ENCODE data around the gene SELE. TPM values are rescaled to one million over a fixed set of nuclear protein-coding genes. Genes with fewer than 3 reads are reported as not detected.

SELE gene
- total and polyA plus RNA-seq, 9 donors, result 0.79 to 3.3 (median 0.99) TPM

DNA sequence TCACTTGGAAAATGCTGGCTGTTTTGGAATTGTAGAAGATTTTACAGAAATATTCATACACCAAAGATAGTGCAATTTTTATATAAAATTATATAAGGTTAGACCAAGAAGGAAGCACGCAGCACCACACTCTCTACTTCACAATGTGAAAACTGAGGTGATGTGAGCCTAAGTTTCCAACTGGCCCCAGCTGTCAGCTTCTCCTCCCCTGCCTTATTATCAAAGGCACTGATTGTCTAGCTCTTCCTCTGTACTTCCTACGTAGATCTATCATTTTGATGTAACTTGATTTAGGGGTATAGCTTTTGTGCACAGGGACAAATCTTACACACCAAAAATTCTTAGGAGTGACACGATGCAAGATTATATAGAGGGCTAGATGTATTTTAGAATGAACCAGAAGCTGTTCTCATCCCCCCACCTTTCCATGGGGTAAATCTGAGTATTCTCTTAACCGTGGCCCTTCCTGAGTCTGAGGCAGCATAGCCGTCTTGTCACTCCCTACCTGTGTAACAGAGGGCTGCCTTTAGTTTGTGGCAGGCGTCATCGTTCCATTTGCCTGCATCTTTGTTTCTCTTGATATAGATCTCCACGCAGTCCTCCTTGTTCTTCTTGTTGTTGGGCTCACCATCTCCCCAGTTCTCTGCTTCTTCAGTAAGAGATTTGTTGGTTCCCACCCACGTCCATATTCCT is 25.8 kb downstream of the SELE start:
- Histone ChIP-seq H3K27me3 (ENCODE audit: control insufficient read depth, insufficient read depth, low read length) (peaks cover 3% of the 10 kb centered on the region), H3K4me3 (ENCODE audit: low read length) (no peak overlapping the region), H3K4me1 (ENCODE audit: control insufficient read depth, insufficient read depth, low read length) (no peaks in the 10 kb centered on the region), H3K27ac (ENCODE audit: low read length) (no peak overlapping the region), H3K36me3 (ENCODE audit: control insufficient read depth, insufficient read depth, low read length) (no peaks in the 10 kb centered on the region), H3K9me3 (replicated peaks; ENCODE audit: control insufficient read depth, low read depth, low read length) (no peaks in the 10 kb centered on the region)
- DNase-seq, result no peak
- WGBS (ENCODE audit: insufficient coverage), result 66% methylated on average over 5 of the region's 9 CpGs

DNA sequence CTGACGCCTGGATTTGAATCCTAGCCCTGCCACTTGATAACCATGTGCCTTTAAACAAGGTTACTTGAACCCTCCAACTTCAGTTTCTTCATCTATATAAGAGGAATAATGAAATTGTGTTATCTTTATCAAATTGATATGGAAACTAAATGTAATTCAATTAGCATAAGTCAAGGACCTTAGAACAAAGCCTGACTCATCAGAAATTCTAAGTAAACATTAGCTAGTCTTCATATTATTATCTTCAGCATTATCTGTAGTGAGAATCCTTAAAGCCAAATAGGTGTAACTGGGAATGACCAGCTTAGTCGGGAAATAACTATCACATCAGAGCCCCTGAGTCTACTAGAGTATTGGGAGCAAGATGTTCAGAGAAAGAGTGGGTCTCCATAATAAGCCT is 29.1 kb downstream of the SELE start:
- Histone ChIP-seq H3K27me3 (ENCODE audit: control insufficient read depth, insufficient read depth, low read length) (peaks cover 3% of the 10 kb centered on the region), H3K27ac (ENCODE audit: low read length) (no peak overlapping the region), H3K9me3 (replicated peaks; ENCODE audit: control insufficient read depth, low read depth, low read length) (no peaks in the 10 kb centered on the region), H3K4me1 (ENCODE audit: control insufficient read depth, insufficient read depth, low read length) (no peaks in the 10 kb centered on the region), H3K4me3 (ENCODE audit: low read length) (no peak overlapping the region), H3K36me3 (ENCODE audit: control insufficient read depth, insufficient read depth, low read length) (no peaks in the 10 kb centered on the region)
- WGBS (ENCODE audit: insufficient coverage), result no CpG with 5 or more reads among the region's 2 CpGs
- no peak for DNase-seq

DNA sequence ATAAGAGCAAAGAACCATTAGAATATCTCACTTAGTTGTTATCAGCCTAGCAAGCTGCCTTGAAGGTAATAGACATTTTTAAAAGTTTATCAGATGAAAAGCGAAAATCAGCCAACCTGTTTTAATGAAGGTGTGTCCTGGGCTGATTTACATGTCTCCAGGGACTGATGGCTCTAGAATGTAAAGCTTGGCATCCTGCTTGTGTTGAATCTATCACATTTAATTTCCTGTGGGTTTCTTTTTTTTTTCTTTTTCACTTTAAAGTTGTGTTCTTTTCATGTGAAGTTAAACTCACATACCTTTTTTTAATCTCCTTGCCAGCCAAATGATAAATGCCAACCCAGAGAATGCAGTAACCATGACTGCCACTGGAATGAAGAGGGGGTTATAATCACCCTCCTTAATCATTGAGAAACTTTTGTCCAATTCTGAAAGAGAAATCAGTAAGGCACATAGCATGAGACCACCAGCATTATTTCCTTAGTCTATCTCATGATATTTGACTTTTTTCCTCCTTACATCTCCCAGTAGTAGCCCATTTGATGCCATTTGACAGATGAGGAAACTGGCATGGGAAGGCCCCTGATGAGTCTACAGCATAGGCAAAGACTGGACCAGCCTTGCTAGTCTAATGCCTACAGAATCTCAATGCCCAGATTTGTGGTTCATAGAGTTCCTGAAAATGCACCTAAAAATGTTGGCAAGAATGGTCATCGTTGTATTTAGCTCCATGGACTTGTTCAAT is 32.4 kb downstream of the SELE start:
- Histone ChIP-seq H3K27me3 (ENCODE audit: control insufficient read depth, insufficient read depth, low read length) (no peaks in the 10 kb centered on the region), H3K4me3 (ENCODE audit: low read length) (no peak overlapping the region), H3K36me3 (ENCODE audit: control insufficient read depth, insufficient read depth, low read length) (no peaks in the 10 kb centered on the region), H3K4me1 (ENCODE audit: control insufficient read depth, insufficient read depth, low read length) (no peaks in the 10 kb centered on the region), H3K27ac (ENCODE audit: low read length) (no peak overlapping the region), H3K9me3 (replicated peaks; ENCODE audit: control insufficient read depth, low read depth, low read length) (no peaks in the 10 kb centered on the region)
- no peak for DNase-seq
- WGBS (ENCODE audit: insufficient coverage), result no CpG with 5 or more reads among the region's 2 CpGs

DNA sequence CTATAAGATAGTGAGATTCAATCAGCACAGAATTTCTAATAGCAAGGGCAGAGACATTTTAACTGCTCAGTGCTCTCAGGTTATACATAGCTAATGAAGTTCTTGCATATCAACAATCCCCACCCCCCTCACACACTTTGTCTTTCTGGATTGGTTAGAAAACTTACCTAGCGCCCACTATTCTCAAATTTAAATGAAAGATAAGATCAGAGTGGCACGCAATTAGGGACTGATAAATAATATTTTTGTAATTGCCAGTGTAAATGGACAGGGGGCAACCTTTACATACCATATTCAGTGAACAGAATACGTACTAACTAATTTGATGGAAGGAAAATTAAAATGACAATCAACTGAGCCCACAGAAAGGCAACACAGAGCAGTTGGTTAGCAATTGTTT is 34.2 kb downstream of the SELE start:
- Histone ChIP-seq H3K9me3 (replicated peaks; ENCODE audit: control insufficient read depth, low read depth, low read length) (no peaks in the 10 kb centered on the region), H3K27ac (ENCODE audit: low read length) (no peak overlapping the region), H3K36me3 (ENCODE audit: control insufficient read depth, insufficient read depth, low read length) (no peaks in the 10 kb centered on the region), H3K27me3 (ENCODE audit: control insufficient read depth, insufficient read depth, low read length) (no peaks in the 10 kb centered on the region), H3K4me1 (ENCODE audit: control insufficient read depth, insufficient read depth, low read length) (no peaks in the 10 kb centered on the region), H3K4me3 (ENCODE audit: low read length) (no peak overlapping the region)
- WGBS (ENCODE audit: insufficient coverage), result no CpG with 5 or more reads among the region's 3 CpGs
- DNase-seq, result no peak

DNA sequence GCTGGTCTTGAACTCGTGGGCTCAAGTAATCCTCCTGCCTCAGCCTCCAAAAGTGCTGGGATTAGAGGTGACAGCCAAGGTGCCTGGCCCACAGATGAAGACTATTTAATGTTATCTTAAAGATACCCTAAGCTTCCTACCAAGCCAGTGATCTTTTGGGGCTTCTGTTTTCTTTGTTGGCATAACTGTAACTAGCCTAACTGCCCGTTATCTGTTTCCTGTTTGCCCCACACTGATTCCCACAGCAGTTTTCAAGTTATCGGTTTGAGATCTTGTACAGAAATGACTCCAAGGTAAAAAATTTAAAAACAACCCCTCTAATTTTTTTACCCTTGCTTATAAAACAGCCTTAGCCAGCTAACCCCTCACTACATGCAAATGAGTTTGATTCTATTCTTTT is 34.9 kb downstream of the SELE start:
- Histone ChIP-seq H3K9me3 (replicated peaks; ENCODE audit: control insufficient read depth, low read depth, low read length) (no peaks in the 10 kb centered on the region), H3K36me3 (ENCODE audit: control insufficient read depth, insufficient read depth, low read length) (no peaks in the 10 kb centered on the region), H3K27ac (ENCODE audit: low read length) (no peak overlapping the region), H3K4me3 (ENCODE audit: low read length) (no peak overlapping the region), H3K4me1 (ENCODE audit: control insufficient read depth, insufficient read depth, low read length) (no peaks in the 10 kb centered on the region), H3K27me3 (ENCODE audit: control insufficient read depth, insufficient read depth, low read length) (no peaks in the 10 kb centered on the region)
- 81% methylated on average over 2 of the region's 3 CpGs for WGBS (ENCODE audit: insufficient coverage)
- no peak for DNase-seq

DNA sequence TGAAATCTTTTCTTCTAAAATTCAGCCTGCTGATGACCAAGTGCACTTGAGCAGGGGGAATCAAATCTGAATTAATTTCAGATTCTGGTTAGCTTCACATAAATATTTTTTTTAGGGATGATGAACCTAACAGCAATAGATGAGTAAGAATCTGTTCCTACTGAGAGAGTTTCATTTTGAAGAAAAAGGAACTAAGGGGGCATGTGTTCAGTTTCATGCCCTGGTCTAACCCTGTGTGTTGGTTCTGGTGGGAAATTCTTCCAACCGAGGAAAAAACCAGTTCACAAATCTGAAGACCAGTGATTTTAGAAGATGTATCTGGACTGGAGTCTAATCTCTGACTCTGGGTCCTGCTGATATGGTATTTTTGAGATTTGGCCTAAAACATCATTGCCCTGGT is 36.1 kb downstream of the SELE start:
- Histone ChIP-seq H3K36me3 (ENCODE audit: control insufficient read depth, insufficient read depth, low read length) (no peaks in the 10 kb centered on the region), H3K9me3 (replicated peaks; ENCODE audit: control insufficient read depth, low read depth, low read length) (no peaks in the 10 kb centered on the region), H3K27ac (ENCODE audit: low read length) (no peak overlapping the region), H3K4me3 (ENCODE audit: low read length) (no peak overlapping the region), H3K4me1 (ENCODE audit: control insufficient read depth, insufficient read depth, low read length) (no peaks in the 10 kb centered on the region), H3K27me3 (ENCODE audit: control insufficient read depth, insufficient read depth, low read length) (no peaks in the 10 kb centered on the region)
- WGBS (ENCODE audit: insufficient coverage), result no CpG with 5 or more reads among the region's 1 CpG
- peak; percentile 12 for DNase-seq

DNA sequence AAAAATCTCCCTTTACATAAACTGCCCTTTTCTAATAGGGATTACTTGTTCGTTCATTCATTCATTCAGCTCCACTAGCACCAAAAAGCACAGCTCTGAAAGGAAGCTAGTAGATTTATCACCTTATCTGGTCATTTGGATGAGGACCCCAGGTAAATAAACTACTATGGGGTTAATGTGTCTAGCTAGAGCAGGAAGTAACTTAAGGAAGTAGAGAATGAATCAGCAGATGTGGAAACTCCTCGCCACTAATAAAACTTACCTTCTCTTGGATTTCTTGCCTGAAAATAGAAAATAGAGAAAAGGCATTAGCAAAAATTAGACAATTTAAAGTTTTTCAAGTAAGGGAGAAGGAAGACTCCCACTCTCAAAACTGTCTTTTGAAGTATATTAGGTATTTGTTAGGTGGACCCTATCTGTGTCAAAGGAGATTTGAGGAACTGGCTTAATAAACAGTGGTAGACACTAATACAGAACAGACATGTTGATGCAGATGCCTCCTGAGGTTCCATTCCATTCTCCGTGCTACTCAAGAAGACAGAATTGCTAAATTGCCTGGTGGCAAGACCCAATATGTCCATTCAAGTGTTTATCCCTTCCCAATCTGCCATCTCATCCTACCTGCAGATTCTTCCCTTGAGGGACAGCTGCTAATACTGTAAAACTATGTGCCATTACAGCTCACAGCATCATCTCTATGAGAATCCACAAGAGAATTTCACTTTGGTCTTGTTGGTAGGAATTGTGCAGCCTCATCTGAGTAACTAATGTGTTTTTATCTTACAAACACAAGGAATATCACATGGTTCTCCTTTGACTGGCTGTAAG is 37.4 kb downstream of the SELE start:
- 50% methylated on average over 1 of the region's 3 CpGs for WGBS (ENCODE audit: insufficient coverage)
- Histone ChIP-seq H3K27me3 (ENCODE audit: control insufficient read depth, insufficient read depth, low read length) (no peaks in the 10 kb centered on the region), H3K27ac (ENCODE audit: low read length) (no peak overlapping the region), H3K9me3 (replicated peaks; ENCODE audit: control insufficient read depth, low read depth, low read length) (no peaks in the 10 kb centered on the region), H3K4me1 (ENCODE audit: control insufficient read depth, insufficient read depth, low read length) (no peaks in the 10 kb centered on the region), H3K36me3 (ENCODE audit: control insufficient read depth, insufficient read depth, low read length) (no peaks in the 10 kb centered on the region), H3K4me3 (ENCODE audit: low read length) (no peak overlapping the region)
- no peak for DNase-seq

DNA sequence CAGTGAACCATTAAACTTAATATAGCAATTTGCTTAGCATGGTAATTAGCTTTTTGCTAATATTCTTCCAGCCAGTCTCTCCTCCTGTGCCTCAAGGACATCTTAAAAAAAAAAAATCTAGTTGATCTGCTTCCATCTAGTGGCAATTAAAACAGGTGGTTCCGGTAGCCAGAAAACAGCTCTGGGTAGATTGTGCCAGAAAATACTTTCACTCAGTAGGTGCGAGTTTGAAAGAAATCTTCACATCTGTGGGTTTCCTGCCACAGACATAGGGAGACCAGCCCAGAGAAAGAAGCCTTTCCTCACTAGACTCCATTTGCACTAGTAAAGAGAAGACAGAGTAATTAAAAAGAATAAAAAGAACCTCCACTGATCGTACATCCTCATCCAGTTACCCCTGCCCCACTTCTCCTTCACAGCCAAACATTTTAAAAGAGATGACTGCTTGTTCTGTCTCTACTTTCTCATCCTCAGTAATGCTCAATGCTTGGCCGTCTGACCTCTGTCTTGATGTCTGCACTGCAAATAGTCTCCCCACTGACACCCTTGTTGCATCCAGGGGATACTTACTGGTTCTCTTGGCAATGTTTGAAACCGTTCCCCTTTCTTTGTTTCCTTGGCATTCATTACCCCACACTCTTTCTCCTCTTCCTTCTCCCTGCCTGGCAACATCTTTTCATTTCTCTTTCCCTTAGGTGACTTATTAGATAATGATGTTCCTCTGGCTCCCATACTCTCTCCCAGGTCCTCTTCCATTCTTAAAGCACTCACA is 39.4 kb downstream of the SELE start:
- Histone ChIP-seq H3K27ac (ENCODE audit: low read length) (no peak overlapping the region), H3K27me3 (ENCODE audit: control insufficient read depth, insufficient read depth, low read length) (no peaks in the 10 kb centered on the region), H3K4me1 (ENCODE audit: control insufficient read depth, insufficient read depth, low read length) (no peaks in the 10 kb centered on the region), H3K36me3 (ENCODE audit: control insufficient read depth, insufficient read depth, low read length) (no peaks in the 10 kb centered on the region), H3K9me3 (replicated peaks; ENCODE audit: control insufficient read depth, low read depth, low read length) (no peaks in the 10 kb centered on the region), H3K4me3 (ENCODE audit: low read length) (no peak overlapping the region)
- 72% methylated on average over 2 of the region's 5 CpGs for WGBS (ENCODE audit: insufficient coverage)
- DNase-seq, result no peak

DNA sequence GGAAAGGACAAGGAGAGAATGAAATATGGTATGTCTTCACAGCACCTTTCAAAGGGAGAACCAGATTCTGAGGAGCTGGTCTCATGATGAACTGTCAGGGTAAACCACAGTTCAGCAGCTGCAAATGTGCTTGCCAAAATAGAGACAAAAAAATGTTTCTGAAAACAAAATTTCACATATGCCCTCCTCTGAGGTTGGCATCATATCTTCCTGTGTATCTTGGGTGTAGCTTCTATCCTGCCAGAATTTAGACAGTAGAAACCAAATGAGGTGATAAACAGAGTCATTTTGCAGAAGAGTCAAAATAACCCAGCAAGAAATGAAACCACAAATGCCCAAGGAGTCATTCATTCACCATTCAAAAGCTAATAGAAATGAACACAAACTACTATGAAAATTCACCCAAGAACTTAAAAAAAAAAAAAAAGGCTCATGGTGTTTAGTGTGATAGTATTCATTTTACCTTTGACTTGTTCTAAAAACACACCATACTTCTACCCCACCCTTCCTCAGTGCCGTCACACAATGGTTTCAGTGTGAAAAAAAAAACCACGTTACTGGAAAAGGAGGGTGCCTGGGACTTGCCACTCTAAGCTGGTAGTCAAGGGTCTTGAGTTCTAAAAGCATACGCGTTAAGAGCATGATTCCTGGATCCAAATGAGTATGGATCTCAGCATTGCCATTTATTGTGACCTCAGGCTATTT is 41.0 kb downstream of the SELE start:
- H3K4me3 ChIP-seq (ENCODE audit: low read length), result no peak overlapping the region
- H3K9me3 ChIP-seq (replicated peaks; ENCODE audit: control insufficient read depth, low read depth, low read length), result no peaks in the 10 kb centered on the region
- H3K27ac ChIP-seq (ENCODE audit: low read length), result no peak overlapping the region
- H3K4me1 ChIP-seq (ENCODE audit: control insufficient read depth, insufficient read depth, low read length), result no peaks in the 10 kb centered on the region
- no peak for DNase-seq
- H3K36me3 ChIP-seq (ENCODE audit: control insufficient read depth, insufficient read depth, low read length), result no peaks in the 10 kb centered on the region
- 100% methylated on average over 1 of the region's 4 CpGs for WGBS (ENCODE audit: insufficient coverage)
- H3K27me3 ChIP-seq (ENCODE audit: control insufficient read depth, insufficient read depth, low read length), result no peaks in the 10 kb centered on the region
